GM12892 (cell line): Measurements from ENCODE around the gene GALNT1.
"Not testable (repeated sequence)": the region's sequence is repeated elsewhere in the genome, so short reads cannot be mapped to it uniquely, and the experiment has no call there.

Source experiments
- DNase-seq: peaks from one replicate; pipeline ENCODE4 v3.0.0; 2011; ENCODE audit not compliant: insufficient read length
- FAIRE-seq: peaks from 2 replicates; lab custom pipeline; 2011; peaks lifted over from hg19 to GRCh38; lab: Jason Lieb, UNC
- POLR2A ChIP-seq: IDR thresholded peaks from 2 replicates; pipeline ENCODE4 v1.6.1; 2011; ENCODE audit warnings: low read depth, low read length, control low read depth
- POLR2AphosphoS5 ChIP-seq: IDR thresholded peaks from 2 replicates; pipeline ENCODE4 v1.6.1; 2011; ENCODE audit warnings: low read depth, low read length, control low read depth
- TAF1 ChIP-seq: IDR thresholded peaks from 2 replicates; pipeline ENCODE4 v1.6.1; 2011; ENCODE audit warnings: low read depth, mild to moderate bottlenecking, control low read depth, low read length, borderline replicate concordance

GALNT1 gene

DNA sequence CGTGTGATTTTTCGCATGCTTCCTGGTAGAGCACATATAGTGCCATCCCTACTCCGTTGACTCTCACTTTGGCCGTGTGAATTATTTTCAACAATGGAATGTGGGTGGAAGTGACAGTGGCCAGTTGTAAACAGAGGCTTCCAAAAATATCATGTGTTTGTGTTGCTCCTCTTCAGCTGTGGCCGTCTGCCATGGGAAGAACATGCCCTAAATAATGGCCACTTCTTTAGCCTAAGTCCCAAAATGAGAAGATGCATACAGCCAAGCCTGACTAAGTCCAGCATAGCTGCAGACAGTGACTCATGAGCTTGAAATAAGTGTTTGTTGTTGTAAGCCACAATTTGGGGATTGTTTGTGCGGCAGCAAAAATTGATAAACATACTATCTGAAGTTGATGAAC is 8.9 kb upstream of the GALNT1 start:
- no peak for TF ChIP-seq TAF1
- TF ChIP-seq POLR2AphosphoS5: no peak
- TF ChIP-seq POLR2A: no peak
- DNase-seq (no peak), FAIRE-seq (no peak)

DNA sequence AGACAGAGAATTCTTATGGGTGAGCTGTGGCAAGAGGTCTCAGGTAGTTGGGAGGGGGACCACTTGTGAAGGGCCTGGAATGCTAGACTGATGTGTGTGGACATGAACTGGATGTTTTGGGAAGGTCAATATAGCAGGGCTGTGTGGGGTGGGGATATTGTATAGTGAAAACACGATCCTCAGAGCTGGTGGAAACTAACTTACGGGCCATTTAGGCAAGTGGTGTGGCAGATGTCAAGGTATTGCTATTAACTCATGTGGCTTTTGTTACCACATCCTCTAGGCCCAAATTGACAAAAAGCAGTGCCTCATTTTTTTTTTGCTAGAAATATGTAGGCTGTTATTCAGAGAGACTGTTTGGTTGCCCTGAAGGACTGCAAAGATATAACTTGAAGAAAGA is 8.0 kb upstream of the GALNT1 start:
- DNase-seq: no peak
- no peak for TF ChIP-seq POLR2AphosphoS5
- peak; percentile 24 for FAIRE-seq

- FAIRE-seq, DNase-seq: not testable (repeated sequence)
Measured at GRCh38 chr18:35576240-35576845, 5.2 kb upstream of the GALNT1 start.

DNA sequence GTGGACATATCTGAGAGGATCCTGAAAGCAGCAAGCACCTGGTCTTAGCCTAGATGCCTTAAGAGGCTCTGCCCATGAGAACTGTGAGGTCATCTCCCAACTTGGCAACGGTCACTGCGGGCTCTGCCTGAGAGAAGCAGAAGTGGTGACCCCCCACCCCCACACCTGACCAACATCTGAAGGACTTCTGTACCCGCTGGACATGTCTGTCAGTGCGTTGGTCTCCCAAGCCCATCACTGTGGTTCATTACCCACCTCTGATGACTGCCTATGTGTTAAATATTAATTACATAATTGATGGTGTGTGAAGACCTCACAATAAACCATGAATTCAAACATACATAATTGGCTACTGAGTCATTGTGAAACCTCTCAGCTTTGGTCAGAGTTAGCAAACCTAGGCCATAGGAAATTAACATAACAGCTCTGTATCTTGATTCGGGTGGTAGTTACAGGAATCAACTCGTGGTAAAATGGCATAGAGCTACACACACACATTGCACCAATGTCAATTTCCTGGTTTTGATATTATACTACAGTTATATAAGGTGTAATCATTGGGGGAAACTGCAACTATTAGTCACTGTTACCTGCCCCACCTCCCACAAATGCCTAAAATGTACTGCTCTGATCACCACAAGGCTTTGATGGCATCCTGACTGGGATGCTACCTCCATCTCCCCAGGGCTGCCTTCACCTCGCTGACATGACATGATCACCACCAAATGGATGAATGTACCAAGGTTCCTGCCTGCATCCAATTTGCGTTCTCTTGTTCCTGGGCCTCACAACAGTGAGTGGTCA is 4.3 kb upstream of the GALNT1 start:
- no peak for DNase-seq
- FAIRE-seq: peak; percentile 82
- TF ChIP-seq POLR2AphosphoS5 (no peak), TAF1 (no peak), POLR2A (no peak)

DNA sequence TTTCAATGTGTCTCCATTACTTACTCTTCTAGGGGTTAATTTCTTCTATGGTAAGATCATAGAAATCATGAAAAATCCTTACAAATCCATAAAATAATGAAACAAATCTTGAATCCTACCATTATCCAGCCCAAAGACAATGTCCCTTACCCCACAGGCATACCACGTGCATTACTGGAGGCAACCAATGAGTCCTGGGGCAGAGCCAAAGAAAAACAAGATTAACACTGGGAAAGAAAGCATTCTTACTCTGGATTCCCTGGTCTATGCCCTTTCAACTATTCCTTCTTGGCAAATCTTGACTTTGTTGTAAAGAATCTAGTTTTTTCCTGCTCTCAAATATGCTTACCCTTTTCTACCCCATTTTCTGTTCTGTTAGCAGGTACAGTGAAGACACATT is 3.1 kb upstream of the GALNT1 start:
- DNase-seq: no peak
- FAIRE-seq: no peak
- TF ChIP-seq TAF1 (no peak), POLR2AphosphoS5 (no peak), POLR2A (no peak)

DNA sequence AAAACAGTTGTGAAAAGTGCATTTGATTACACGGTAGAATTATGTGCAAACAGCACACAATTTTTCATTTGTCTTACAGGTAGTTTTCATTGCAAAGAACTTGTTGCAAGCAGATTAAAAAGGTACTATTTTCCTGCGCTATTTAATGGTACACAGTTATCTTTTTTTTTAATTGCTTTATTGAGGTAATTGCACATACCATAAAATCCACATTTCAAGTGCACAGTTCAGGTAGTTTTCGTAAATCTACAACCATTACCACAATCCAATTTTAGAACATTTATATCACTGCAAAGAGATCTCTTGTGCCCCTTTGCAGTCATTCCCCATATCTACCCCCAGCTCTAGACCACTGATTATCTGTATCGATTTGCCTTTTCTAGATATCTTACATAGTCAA is 2.6 kb upstream of the GALNT1 start:
- FAIRE-seq: no peak
- TF ChIP-seq TAF1 (no peak), POLR2A (no peak), POLR2AphosphoS5 (no peak)
- no peak for DNase-seq

GRCh38 chr18:35580701-35581539 is 620 bp upstream of the GALNT1 start:
- FAIRE-seq (peak; percentile 5), DNase-seq (peak; percentile 41)
- TF ChIP-seq TAF1: 0 out of 2 replicates have a peak, but pooled peaks have one; percentile 20
- TF ChIP-seq POLR2A: peak; percentile 27; the same call in 1 of the 2 replicates
- TF ChIP-seq POLR2AphosphoS5: no peak

GRCh38 chr18:35581898-35582641 is 530 bp downstream of the GALNT1 start:
- DNase-seq: no peak
- FAIRE-seq: no peak
- TF ChIP-seq POLR2AphosphoS5 (no peak), POLR2A (no peak), TAF1 (no peak)

DNA sequence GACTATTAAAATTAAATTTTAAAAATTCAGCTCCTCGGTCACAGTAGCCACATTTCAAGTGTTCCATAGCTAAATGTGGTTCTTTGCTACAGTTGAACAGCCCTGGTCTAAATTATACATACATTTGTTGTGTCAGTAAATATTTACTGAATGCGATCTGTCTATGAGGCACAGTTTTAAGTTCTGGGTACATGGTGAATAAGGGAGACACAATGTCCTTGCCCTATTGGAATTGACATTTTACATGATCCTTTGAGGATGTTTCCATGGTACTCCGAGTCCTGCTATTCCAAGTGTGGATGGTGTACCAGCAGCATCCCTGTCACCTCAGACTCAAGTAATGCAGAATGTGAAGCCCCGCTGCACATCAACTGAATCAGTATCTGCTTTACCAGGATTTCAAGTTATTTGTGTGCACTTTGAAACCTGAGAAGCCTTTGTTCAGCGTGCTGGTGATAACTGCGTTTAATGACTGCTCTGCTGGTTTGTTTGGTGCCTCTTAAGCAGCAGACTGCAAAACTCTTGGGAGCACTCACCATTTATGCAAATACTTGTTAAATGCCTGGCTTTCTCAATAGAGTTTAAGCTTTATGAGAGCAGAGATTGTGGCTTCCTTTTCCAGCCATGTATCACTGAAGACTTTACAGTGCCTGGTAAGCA is 1.5 kb downstream of the GALNT1 start:
- FAIRE-seq: peak; percentile 36

GRCh38 chr18:35584735-35585134 is 3.2 kb downstream of the GALNT1 start:
- TF ChIP-seq POLR2A: no peak
- no peak for TF ChIP-seq POLR2AphosphoS5
- TF ChIP-seq TAF1: no peak
- DNase-seq: no peak

More for the DNA sequence above, 1.5 kb downstream of the GALNT1 start:
- no peak for TF ChIP-seq TAF1
- no peak for TF ChIP-seq POLR2A
- no peak for TF ChIP-seq POLR2AphosphoS5
- no peak for DNase-seq

More at GRCh38 chr18:35584735-35585134, 3.2 kb downstream of the GALNT1 start:
- FAIRE-seq: no peak
